T47D (cell line): ENCODE measurements around the gene COBL.

ENCODE experiments used
- DNase-seq, 2 experiments: peaks; one replicate each; pipeline versions ENCODE4 v3.0.0 to v3.0.0-alpha.2; 2011 to 2012; ENCODE audit warnings: low read depth in 1 of 2, low spot score in 1 of 2
- JUND ChIP-seq: IDR thresholded peaks from 2 replicates; pipeline ENCODE4 v1.6.1; 2012; ENCODE audit warnings: low read depth
- in situ Hi-C: cut with HindIII; loops from 2 replicates; pipeline ENCODE4 v1.10.0; 2016; ENCODE audit warnings: low sequenced_read_pairs, low pct_unique_long_range_greater_than_20kb

COBL gene

DNA sequence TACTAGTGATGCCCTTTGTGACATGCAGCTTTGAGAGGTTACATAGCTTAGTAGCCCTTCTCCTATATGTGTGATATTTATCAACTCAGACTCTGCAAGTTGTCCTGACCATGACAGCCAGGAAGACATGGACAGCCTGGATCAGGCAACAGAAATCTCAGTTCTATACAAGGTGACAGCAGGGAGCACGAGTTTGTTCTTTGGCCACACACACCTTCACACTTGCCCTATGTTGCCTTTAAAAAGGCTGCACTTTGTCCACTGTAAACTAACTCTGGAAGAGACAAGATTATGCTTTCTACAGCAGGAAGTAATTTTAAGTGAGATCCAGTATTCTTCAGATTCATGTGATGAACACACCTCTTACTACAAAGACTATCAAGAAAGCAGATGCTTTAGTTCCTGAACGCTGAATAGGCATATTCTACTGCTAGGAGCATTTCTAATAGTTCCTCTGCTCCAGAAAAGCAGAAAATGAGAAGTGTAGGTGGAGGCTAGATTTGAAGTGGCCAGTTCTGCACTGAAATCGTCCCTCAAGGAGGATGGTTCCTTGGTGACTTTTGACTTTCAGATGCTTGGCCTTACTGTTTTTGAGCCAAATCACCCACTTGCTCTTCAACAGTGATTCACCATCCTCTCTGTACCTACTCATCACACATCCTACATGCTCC, 239.2 kb downstream of the COBL start:
- in situ Hi-C loops = no loop called here
- no peak for DNase-seq
- no peak for TF ChIP-seq JUND

DNA sequence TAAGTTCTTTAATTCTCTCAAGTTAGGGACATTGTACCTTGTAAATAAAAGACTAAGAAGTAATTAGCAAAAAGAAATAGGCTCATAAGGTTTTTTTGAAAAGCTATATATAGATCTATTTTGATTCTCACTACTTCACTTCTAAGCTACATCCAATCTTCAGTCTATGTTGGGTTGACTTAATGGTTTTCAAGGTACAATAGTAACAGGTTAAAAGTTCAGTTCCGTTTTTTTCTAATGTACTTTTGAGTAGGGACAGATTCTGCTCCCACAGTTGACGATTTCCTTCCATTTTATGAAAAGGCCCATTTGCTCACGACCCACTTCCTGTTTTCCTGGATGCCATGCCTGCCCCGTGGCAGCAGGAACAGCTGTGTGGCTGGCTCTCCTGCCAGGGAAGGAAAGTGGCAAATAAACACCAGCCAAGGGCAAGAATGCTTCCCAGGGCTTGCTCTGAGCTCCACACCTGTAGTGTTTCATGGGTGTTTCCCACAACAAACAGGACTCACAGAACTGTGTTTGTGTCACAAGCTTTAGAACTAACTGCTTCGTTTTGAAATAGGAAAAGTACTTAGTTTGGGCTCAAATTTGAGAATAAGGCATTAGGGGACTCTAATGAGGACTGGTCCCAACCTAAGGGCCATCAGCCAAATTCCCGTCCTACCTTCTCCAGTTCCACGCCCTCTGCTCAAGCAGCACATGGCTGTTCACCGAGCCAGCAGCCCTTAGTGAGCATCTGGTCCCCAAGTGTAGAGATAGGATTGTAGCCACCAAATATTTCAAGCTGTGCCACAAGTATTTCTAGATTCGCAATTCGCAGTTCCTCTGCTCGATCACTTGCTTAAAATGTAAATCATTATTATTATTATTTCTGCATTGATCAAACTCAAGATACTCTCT, 240.7 kb downstream of the COBL start:
- in situ Hi-C loops = no loop called here
- no peak for DNase-seq
- TF ChIP-seq JUND = no peak

DNA sequence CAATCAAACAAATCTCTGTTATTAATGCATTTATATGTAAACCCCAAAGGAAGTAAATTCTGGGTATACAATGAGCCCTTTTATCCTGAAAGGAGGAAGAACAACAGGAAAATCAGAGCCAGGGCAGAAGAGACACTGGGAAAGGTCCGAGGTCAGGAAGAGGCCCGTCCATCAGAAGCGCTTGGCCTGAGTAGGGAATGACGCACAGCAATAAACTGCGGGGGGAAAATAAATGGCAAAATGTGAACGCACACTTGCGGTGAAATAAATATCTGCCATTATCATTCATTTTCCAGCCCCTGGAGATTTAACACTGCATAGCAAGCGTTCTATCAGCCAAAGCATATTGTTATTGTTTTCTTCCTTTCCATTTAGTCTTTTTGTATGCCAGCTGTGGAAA, 243.4 kb downstream of the COBL start:
- in situ Hi-C loops = no loop called here
- DNase-seq = no peak
- TF ChIP-seq JUND = no peak

DNA sequence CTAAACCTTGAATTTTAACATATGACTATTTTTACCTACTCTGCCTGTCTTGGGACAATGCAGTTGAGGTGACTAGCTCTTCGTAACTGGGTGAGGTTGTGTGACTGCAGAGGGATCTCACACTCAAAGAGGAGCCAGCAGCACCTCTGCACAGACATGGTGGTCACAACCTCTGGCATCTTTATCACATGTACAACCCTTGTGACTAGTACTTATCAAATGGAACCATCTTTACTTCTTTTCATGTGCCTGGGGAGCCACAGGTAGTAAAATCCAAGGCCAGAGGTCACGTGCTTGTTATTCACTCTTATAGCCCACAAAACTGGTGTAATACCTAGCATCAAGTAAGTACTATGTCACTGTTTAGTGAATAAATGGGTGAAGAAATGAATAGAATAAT, 244.3 kb downstream of the COBL start:
- TF ChIP-seq JUND = no peak
- in situ Hi-C loops = no loop called here
- no peak for DNase-seq

DNA sequence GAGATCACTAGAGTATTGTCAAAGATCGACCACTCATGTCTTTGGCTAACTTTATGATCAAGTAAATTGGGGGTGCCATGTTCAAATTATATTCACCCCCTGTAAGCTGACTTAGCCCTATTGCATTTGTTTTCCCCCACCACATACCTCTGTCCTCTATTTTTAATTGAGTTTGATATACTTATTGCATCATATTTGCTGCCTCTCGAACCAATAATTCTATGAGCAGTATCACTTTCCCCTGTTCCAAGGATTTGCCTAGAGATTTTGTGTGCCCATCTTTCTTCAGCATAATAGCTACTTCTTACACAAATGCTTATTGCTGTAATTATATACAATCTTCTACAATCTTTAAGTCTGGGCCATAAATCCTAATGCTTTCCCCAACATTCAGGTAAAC, 245.2 kb downstream of the COBL start:
- DNase-seq = no peak
- no peak for TF ChIP-seq JUND
- in situ Hi-C loops = no loop called here

DNA sequence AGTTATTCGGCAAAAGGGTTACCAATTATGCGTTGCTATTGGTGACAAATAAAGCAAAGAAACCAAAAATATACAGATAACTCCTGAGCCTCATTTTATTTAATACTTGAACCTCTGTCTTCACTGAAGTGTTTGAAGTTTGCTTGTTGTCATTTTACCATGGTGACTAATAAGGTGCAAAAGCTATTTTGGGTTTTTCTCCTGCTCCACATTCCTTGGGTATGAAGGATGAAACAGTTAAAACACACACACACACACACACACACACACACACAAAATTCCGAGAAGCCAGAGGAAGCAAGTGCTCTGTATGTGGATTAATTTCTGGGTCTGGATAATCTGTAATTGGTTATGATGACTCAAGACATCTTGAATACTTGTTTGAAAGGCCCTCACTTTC, 246.5 kb downstream of the COBL start:
- no peak for TF ChIP-seq JUND
- DNase-seq = no peak
- in situ Hi-C loops = no loop called here

DNA sequence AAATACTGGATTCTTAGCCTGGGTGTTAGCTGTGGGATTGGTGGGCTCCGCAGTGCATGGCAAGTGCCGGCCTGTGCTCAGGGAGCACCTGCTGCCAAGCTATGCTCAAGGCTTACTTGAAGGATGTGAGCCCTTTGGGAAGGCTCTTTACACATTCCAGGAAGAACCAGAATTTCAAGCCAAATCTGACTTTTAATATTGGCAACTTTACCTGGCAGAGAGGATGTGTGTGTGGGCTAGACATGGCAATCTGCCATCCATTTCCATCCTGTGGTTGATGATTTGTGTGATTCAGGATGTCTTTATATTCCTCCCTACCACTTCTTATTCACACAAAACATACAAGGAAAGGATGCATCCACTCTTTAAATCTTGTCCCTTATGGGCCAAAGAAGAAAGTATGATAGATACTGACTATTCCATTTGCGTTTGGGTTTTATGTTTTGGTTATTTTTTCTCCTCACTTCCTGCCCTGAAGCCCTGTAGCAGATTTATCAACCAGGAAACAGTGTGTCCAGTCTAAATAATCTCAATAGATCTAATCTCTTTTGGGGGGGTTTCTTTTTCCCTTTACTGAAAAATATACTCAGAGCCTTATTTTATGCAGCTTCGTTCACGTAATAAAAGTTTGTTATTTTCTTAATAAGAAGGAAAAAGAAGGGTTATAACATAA, 247.1 kb downstream of the COBL start:
- peak in 1 of 2 experiments; percentile 36 for DNase-seq
- in situ Hi-C loops = no loop called here
- TF ChIP-seq JUND = no peak

DNA sequence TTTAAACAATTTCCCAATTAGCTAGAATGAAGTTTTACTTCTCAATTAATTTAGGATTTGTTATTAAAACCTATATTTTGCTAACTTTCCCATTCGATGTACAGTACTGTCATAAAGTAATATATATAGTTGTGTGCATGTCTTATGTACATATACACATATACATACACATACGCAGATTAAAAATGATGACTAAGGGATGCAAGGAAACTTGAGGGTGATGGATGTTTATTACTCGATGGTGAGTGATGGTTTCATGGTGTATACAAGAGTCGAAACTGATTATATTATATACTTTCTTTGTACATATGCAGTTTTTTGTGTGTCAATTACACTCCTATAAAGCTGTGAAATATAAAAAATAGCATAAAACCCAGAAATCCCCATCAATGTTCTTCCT, 248.2 kb downstream of the COBL start:
- in situ Hi-C loops = no loop called here

DNA sequence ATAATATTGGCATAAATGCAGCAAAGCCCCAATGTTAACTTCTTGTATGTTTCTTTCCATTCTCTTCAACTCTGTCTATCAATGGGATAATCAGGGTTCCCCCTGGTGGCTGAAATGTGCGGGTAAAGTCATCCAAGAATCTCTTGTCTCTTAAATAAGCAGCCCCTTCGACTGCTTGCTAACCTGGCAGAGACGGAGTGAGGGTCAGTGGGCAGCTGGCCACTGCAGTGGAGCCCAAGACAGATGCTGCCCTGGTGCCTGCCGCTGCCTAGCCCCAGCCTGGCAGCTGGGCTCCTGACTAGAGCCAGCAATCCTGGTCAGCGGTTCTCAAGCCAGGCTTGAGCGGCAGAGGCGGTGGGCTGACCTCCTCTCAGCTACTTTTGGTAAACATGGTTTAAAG, 248.9 kb downstream of the COBL start:
- no peak for TF ChIP-seq JUND
- peak; percentile 72 to 82 for DNase-seq
- in situ Hi-C loops = no loop called here

More for the DNA sequence above, 248.2 kb downstream of the COBL start:
- no peak for DNase-seq
- no peak for TF ChIP-seq JUND

DNA sequence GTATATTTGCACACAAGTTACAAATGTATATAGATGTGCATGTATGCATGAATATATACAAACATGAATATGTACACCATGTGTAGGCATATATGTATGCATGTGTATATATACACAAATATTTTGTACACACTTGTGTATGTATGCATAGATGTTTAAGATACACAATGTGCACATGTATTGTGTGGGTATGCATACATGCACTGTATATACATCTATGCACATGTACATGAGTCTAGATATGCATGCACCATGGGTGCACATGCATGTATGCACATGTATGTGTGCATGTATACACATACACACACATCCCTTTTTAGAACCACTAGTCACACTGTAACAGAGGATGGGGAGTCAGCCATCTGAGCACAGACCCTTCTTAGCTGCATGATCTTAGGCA, 249.4 kb downstream of the COBL start:
- TF ChIP-seq JUND = no peak
- no peak for DNase-seq
- in situ Hi-C loops = no loop called here

DNA sequence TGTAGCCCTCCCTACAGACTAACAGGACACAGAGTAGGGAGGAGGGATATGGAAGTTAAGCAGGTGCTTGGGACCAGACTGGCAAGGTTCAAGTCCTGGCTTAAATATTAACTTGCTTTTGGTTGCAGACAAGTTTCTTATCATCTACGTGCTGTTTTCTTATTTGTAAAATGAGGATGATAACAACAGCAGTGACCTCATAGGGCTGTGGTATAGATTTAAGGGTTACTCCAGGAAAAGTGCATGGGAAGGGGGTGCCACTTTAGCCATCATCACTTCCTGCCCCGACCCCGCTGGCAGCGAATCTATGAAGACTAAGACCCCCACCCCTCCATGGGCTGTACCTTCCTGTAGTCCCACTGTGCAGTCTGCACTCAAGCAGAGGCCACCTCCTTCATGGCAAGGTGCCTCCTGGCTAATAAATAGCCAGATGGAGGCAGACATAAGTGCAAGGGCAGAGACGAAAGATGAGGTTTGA, 250.2 kb downstream of the COBL start:
- in situ Hi-C loops = no loop called here

DNA sequence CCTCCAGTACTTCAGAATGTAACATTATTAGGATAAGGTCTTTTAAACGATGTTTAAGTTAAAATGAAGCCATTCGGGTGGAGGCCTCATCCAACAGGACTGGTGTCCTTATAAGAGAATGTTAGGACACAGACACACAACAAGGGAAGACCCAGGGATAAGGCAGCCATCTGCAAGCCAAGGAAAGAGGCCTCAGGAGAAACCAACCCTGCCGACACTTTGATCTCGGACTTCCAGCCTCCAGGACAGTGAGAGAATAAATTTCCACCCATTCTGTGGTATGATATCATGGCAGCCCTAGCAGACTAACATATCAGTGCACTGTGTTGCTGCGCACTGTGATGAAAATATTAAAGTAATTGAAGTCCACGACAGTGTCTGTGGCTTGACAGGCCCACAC, 250.8 kb downstream of the COBL start:
- in situ Hi-C loops = no loop called here
- no peak for TF ChIP-seq JUND
- no peak for DNase-seq

More for the DNA sequence above, 250.2 kb downstream of the COBL start:
- no peak for DNase-seq
- no peak for TF ChIP-seq JUND

DNA sequence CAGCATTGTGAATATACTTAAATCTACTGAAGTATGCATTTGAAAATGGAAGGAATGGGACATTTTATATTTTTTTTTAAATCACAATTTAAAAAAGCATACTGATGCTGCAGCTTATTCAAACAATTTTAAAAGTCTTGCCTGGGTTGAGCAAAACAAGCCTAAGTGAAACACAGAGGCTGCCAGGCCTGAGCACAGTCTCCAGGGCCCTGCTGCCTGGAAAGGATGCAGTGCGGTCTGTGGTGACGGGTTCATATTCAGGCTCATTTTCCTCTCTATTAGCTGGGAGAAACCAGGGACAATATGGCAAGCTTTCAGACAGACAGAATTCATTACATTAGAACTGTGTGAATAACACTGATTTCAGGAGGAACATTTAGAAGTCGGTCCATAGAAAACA, 251.9 kb downstream of the COBL start:
- in situ Hi-C loops = no loop called here
- no peak for TF ChIP-seq JUND
- DNase-seq = no peak
